NB4 (cell line): ENCODE measurements around the gene IGFL4.

ENCODE experiments used
- DNase-seq: peaks from one replicate; pipeline ENCODE4 v3.0.0; 2010; ENCODE audit warnings: low read depth
- H3K4me3 ChIP-seq: one replicate; pipeline ENCODE4 v1.5.1; 2011; ENCODE audit warnings: mild to moderate bottlenecking, low read depth, low read length, moderate library complexity
- MYC ChIP-seq: IDR thresholded peaks from 2 replicates; pipeline ENCODE4 v1.6.1; 2011; ENCODE audit warnings: low read depth, low read length
- POLR2A ChIP-seq: IDR thresholded peaks from 2 replicates; pipeline ENCODE4 v1.6.1; 2011; ENCODE audit warnings: mild to moderate bottlenecking; ENCODE audit not compliant: insufficient read length; ENCODE audit errors: extremely low read depth
- TF ChIP-seq, protein P1 (sequence below): IDR thresholded peaks from 2 replicates; pipeline ENCODE4 v1.6.1; 2011; ENCODE audit warnings: low read depth, low read length
- TF ChIP-seq, protein P2 (sequence below): IDR thresholded peaks from one replicate; pipeline ENCODE4 v1.5.1; 2012; ENCODE audit warnings: low read depth, low read length

IGFL4 gene

DNA sequence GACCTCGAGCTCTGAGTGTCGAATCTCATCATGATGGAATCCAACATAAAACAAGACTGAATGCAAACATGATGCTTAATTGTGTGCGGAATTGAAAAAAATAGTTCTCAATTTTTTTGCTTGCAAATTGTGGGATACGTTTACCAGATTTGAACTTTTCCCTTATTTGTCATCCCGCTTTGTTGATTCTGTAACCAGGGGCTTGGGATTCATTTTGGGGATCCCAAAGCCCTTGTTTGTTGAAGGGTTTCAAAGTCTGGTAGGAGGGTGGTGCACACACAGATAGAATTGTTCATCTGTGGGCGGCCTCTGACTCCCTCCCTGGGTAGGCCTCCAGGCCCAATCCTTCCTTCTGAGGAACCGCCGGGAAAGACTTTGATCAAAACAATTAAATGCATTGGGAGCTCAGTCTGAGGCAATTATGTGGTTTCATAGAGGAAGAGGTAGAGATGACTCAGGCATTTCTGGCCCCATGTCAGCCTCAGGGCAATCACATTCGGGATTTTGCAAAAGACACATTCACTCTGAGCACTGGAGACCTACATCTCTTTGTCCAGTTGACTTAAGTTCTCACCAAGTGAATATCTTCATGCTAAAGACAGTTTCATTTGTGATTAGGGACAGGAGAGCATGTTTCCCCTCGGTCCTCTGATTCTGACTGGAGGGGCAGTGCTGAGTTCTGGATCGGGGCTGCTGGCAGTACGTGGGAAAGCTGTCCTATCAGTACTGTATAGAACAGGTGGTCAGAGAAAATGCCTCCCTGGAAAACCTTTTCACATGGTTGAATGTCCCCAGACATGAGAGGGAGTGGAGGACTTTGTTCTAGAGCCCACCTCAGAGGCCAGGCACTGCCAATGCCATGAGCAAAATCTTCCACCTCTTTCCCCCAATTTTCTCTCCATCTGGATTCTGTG lies 27.8 kb upstream of the IGFL4 start:
- no peak overlapping the region for H3K4me3 ChIP-seq
- DNase-seq = peak; percentile 81
- TF ChIP-seq POLR2A (no peak), MYC (no peak)
- TF ChIP-seq, protein P1, sequence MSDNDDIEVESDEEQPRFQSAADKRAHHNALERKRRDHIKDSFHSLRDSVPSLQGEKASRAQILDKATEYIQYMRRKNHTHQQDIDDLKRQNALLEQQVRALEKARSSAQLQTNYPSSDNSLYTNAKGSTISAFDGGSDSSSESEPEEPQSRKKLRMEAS = no peak
- TF ChIP-seq, protein P2, sequence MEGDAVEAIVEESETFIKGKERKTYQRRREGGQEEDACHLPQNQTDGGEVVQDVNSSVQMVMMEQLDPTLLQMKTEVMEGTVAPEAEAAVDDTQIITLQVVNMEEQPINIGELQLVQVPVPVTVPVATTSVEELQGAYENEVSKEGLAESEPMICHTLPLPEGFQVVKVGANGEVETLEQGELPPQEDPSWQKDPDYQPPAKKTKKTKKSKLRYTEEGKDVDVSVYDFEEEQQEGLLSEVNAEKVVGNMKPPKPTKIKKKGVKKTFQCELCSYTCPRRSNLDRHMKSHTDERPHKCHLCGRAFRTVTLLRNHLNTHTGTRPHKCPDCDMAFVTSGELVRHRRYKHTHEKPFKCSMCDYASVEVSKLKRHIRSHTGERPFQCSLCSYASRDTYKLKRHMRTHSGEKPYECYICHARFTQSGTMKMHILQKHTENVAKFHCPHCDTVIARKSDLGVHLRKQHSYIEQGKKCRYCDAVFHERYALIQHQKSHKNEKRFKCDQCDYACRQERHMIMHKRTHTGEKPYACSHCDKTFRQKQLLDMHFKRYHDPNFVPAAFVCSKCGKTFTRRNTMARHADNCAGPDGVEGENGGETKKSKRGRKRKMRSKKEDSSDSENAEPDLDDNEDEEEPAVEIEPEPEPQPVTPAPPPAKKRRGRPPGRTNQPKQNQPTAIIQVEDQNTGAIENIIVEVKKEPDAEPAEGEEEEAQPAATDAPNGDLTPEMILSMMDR = no peak

DNA sequence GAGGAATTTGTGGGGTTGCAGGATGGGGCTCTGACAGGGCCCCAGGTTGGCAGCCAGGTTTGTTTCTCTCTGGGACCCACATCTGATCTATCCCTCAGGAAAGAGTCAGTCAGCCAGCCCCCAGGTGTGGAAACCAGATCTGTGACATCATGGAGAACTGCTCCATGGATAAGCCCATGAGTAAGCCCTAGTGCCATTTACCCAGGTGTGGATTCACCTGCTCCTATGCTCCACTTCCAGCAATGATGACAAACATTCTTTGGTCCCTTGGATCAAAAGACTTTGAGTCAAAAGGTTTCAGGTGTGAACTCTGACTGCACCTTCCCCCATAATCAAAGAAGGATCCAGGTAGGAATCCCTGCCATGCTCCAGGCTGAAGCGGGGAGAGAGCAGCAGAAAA lies 26.9 kb upstream of the IGFL4 start:
- DNase-seq = no peak
- TF ChIP-seq POLR2A (no peak), MYC (no peak)
- no peak overlapping the region for H3K4me3 ChIP-seq

DNA sequence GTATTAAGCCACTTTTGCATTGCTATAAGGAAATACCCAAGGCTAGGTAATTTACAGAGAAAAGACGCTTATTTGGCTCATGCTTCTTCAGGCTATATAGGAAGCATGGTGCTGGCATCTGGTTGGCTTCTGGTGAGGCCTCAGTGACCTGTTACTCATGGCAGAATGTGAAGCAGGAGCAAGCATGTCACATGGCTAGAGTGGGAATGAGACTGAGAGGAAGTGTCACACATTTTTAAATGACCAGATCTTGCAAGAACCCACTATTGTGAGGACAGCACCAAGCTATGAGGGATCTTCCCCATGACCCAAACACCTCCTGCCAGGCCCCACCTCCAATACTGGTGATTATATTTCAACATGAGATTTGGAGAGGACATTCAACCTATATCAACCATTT lies 25.7 kb upstream of the IGFL4 start:
- TF ChIP-seq POLR2A = no peak
- TF ChIP-seq, protein P2 = no peak
- TF ChIP-seq, protein P1 = no peak
- no peak for TF ChIP-seq MYC
- no peak overlapping the region for H3K4me3 ChIP-seq
- no peak for DNase-seq

DNA sequence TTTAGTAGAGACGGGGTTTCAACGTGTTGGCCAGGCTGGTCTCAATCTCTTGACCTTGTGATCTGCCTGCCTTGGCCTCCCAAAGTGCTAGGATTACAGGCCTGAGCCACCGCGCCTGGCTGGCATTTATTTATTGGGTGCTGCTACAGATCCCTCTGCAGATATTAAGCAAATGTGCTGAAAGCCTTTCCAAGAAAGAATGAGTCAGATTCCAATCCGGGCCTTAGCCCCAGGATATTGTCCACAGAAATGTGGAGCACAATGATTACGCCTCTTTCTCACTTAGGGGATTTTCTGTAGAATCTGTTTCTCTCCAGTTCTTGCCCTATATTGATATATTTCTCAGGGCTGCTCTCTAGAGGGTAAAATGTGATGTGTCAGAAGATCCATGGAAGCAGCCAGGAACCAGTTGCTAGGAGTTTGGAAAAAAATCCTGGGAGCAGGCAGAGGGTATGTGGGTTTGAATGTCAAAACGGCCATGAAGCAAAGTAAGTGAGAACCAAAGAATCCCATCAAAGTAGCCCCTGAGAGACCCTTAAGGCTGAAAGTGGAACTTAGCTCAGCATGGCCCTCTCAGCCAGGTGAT lies 24.8 kb upstream of the IGFL4 start:
- TF ChIP-seq, protein P1 = no peak
- TF ChIP-seq MYC = no peak
- TF ChIP-seq, protein P2 = no peak
- no peak for TF ChIP-seq POLR2A
- DNase-seq = no peak
- H3K4me3 ChIP-seq = no peak overlapping the region

DNA sequence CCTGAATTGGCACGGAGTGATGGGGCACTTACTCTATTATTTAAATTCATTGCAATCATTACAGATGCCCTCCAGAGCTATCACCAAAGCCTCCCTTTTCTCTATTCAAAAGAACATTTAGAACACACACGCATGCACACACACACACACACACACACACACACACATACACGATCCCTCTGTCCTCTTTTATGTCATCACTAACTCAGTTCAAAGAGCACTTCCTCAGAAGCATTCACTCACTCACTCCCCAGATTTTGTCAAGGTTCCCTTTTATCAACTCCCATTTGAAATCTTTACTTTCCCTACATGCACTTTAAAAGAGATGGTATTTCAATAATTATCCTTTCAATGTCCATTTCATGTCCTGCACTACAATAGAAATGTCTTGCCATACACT lies 22.4 kb upstream of the IGFL4 start:
- DNase-seq = no peak
- TF ChIP-seq MYC (no peak), POLR2A (no peak)
- TF ChIP-seq, protein P1 = no peak
- TF ChIP-seq, protein P2 = no peak
- no peak overlapping the region for H3K4me3 ChIP-seq

DNA sequence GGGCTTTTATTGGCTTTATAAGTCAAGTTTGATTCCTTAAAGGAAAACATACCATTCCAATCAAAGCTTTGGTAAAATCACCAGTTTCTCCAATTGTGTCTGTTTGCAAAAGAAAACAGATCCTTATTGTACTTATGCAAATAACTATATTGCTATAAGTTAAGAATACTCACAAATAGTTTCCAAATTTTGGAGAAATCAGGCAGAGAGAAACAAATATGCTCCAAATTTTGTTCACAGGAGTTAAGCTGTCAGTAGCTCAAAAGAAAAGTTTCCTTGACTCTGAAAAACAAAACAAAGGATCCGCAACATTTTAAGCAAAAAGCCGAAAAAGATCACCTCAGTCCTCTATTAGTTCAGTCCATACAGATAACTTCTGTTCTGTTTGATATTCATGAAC lies 19.2 kb upstream of the IGFL4 start:
- DNase-seq = no peak
- no peak overlapping the region for H3K4me3 ChIP-seq
- TF ChIP-seq, protein P1 = no peak
- TF ChIP-seq POLR2A (no peak), MYC (no peak)
- TF ChIP-seq, protein P2 = no peak
